Activated T-cell treated with anti-CD3 and anti-CD28 coated beads for 1 hour (primary cell): ENCODE measurements around the gene FOXP1.

Experiments
- DNase-seq: peaks from one replicate; pipeline ENCODE4 v3.0.0-alpha.2; 2020; ENCODE audit warnings: low read depth

FOXP1 gene

GRCh38 chr3:71095511-71096291 lies 487.8 kb downstream of the FOXP1 start:
- DNase-seq = no peak

GRCh38 chr3:71094658-71095209 lies 488.8 kb downstream of the FOXP1 start:
- no peak for DNase-seq

DNA sequence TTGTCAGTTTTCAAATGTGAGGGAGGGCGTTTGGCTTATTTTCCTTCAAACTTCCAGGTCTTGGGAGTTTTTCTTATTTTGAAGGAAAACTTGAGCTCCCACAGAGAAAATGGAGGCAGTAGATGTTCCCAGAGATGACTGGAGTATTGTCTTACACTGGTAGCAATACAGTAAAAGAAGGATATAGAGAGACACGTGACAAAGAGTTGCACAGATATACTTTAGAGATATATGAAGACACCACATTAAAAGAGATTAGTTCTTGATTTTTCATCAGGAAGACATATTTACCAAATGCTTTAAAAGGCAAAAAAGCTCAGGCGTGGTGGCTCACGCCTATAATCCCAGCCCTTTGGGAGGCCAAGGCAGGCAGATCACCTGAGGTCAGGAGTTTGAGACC lies 490.9 kb downstream of the FOXP1 start:
- DNase-seq = no peak

GRCh38 chr3:71090207-71090606 lies 493.3 kb downstream of the FOXP1 start:
- no peak for DNase-seq

DNA sequence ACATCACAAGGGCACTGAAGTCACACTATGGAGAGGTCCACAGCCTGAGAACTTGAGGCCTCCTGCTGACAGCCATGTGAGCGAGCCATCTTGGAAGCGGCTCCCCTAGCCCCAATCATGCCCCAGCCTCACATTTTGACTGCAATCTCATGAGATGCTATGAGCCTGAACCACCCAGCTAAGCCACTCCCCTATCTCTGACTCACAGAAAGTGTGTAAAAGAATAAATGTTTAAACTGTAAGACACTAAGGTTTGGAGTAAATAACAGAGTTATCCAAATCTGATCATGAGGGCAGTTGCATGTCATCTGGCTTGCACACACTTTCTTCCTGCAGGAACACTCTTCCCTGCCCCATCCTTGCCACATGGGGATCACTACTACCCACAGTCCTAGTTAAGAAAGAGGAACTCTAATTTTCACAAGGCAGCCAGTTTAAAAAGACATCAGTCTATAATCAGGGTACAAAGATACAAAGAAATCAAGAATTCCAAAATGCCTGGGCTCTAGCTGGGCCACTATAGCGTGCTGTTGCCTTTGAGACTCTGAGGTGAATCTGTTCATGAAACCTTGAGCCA lies 494.2 kb downstream of the FOXP1 start:
- no peak for DNase-seq

DNA sequence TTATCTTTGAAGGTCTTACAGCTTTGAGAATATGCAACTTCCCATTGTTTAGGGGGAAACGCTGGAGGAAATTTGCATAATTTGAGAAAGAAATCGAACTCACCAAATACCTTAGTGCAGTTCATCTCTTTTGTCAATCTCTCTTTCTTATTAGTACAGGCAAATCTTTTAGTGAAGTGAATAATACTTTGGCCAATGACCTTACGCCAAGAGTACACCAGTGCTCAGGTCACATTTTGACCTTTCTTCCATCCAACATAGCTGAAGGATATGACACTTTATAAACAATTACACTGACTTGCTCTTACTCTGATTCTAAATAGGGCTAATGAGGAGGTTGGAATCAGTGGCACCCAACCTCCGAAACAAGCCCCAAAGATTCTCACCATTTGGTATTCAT lies 494.8 kb downstream of the FOXP1 start:
- no peak for DNase-seq

DNA sequence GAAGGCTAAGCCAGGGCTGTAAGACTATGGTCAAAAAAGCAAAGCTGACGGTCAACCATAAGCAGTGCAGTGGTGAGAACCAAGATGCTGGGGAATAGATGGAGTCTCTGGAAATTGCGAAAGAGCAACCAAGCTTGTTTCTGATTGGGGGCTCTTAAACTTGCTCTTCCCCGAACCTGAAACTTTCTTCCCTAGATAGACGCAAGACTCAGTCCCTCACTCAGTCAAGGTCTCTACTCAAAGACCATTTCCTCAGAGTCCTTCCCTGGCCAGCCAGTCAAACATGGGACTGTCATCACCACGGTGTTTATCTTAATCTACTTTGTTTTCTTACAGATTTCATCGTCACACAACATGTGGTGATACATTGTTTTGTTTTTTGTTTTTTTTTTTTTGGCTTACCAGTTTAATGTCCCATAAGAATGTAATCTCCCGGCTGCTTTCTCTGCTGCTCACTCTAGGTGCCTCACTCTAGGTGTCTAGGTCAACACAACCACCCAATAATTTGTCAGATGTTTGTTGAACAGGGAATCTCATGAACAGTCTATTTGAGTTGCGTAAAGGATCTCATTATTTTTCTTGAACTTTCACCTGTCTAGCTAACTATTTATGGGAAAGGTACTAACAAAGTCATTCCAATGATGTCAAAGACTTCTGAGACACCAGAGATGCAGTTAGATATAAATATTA lies 495.4 kb downstream of the FOXP1 start:
- no peak for DNase-seq

DNA sequence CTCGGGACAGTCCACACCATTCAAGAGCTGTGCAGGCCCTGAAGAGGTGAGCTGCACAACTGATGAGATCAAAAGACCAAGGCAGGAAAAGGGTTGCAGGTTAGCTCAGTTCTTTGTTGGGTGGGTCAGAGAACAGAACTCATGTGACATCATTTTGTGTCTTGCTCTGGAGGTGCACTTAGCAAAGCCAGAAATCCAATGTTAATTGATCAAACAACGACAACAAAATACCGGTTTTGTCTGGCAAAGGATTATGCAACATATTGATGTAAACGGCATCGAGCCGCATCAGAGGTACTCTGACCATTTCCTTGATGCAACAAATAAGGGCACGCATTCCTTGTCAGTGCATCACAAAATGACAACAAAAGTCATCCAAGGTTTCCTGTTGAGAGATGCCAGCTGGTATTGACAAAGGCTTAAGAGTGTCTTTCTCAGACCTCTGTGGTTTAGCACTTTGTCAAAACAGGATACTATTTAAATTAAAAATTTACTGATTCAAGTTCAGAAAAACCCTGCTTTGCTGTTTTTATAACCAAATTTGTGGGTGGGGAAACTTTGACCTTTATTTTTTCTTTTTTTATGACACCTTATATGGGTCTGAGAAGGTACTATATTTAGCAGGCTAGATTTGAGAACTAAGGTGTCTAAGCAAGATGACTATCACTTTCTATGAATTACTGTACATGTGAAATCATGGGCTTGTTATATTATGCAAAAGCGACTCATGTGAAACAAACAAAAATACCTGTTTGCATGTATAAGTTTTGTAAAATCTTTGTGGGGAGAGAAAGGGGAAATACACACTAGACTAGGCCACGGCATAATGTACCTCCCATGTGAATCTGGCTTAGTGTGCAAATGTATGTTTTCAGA lies 496.1 kb downstream of the FOXP1 start:
- DNase-seq = no peak

DNA sequence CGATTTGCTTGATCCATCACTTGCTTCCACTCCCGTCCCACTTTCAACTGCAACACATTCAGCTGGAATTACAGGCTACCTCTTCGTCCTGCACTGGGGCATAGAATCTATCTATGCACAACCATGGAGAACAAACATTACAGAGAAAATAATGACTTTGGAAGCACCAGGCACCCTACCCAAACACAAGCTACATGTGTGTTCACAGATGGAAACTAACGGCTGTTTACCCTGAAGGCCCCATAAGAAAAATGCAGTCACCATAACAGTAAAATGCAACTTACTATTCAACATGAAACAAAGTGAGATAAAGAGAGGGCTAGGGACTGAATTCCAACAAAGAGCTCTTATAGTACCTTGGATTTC lies 496.8 kb downstream of the FOXP1 start:
- DNase-seq = no peak

- no peak for DNase-seq
Measured at GRCh38 chr3:71083726-71084131, 499.8 kb downstream of the FOXP1 start.

DNA sequence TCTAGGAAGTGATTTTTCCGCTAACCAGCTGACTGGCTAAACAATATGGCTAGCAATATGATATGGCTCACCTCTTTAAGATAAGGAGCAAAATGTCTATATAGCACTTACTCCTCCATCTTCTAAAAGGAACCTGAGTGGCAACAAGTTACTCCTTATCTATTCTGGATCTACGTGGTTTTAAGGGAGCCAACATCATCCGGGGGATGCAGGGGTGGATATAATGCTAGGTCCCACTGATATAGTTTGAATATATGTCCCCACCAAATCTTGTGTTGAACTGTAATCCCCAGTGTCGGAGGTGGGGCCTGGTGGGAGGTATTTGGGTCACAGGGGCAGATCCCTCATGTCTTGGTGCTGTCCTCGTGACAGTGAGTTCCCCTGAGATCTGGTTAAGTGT lies 500.7 kb downstream of the FOXP1 start:
- DNase-seq = no peak

DNA sequence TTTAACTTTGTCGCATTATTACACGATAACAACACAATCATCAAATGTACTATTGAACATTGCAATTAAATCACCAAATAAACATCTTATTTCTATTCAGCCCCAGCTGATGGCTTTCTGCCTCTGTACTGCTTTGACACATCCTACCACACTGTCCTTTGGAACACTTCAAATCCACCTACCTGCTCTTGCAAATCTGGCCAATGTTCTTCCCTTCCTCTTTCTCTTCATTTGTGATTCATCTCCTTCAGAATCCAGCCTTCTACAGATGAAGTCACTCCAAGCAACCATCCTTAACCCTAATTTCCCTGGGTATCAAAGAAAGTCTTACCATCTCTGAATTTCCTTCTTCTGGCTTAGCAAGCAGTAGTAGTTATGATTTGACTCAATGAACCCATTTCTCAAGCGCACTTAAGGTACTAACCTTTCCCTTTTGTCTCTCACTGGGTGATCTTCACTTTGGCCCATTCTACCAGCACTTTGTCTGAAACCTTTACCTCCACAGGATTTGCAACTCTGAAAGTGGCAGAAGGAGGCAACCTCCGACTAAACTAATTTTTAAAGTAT lies 502.9 kb downstream of the FOXP1 start:
- no peak for DNase-seq

GRCh38 chr3:71078723-71079525 lies 504.6 kb downstream of the FOXP1 start:
- DNase-seq = no peak

GRCh38 chr3:71078199-71078598 lies 505.3 kb downstream of the FOXP1 start:
- DNase-seq = no peak

- DNase-seq = no peak
Measured at GRCh38 chr3:71077070-71077469, 506.5 kb downstream of the FOXP1 start.

DNA sequence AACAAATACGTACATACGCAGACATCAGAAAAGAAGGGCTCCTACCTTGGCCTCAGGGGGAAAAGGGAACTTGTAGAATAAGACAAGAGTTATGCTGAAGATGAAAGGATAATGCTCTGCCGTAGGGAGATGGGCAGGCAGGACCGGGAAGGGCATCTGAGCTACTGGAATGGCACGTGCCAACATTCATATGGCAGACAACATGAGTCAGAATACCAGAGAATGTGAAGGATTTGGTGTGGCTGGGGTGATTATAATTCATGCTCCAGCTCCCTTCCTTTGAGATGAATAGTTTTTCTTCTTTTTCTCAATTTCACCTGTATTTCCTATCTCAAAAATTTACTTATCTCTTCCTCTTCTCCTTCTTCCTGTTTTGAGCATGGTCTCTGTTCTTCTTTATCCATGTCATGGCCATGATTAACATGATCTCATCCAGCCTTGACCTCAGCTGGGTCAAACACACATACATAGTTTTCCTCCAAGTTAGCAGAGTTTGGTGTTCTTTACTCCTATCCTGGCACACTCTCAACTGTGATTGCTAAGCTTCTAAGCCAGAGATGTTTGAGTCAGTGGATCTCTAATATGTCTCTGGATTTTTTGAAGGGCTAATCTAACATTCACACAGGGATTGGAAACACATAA lies 507.0 kb downstream of the FOXP1 start:
- DNase-seq = no peak

- DNase-seq = no peak
Measured at GRCh38 chr3:71075494-71075893, 508.0 kb downstream of the FOXP1 start.

DNA sequence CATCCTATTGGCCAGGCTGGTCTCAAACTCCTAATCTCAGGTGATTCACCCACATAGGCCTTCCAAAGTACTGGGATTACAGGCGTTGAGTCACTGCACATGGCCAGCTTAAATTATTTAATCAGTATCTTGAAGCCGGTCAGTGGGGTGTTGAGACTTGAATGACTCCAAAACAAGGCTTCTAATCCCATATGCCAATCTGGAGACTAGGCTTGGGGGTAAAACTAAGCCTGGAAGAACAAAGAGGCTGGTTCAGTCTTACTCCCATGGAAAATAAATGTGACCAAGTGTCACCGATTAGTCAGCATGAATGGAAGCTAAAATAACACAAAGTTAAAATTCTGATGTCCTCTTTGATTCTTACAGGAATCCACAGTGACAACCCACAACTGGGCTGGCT lies 509.1 kb downstream of the FOXP1 start:
- no peak for DNase-seq

GRCh38 chr3:71072986-71073385 lies 510.5 kb downstream of the FOXP1 start:
- no peak for DNase-seq

DNA sequence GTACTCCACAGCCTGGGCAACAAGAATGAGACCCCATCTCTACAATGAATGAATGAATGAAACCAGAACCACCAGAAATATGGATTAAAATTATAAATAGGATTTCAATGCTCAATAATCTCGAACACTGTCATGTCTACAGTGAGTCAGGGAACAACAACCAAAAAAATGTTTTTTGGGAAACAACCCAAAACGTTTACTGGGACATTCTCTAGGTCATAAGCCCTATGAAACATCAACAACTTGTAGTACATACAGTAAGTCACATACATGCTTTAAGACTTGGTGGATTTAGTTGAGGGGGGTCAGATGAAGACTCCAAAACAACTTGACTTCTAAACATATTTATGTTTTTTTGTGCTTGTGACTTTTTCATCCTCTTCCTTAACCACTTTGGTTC lies 511.2 kb downstream of the FOXP1 start:
- DNase-seq = no peak
